Activated naive CD4-positive, alpha-beta T cell treated with anti-CD3 and anti-CD28 coated beads, Interleukin-2, amount 10 ng/mL, durations not matched to agents 7 days and 5 days (primary cell): ENCODE measurements around the gene CFHR4.
"Not testable (repeated sequence)": the region's sequence is repeated elsewhere in the genome, so short reads cannot be mapped to it uniquely, and the experiment has no call there.

Experiments
- CTCF ChIA-PET: fragments of 350-600 bp; sonication (Branson Sonifier 250); formaldehyde crosslinking; loops from one replicate; lab custom pipeline; 2021; ENCODE audit warnings: antibody characterized with exemption; lab: Charles Lee
- DNase-seq: peaks from one replicate; pipeline ENCODE4 v3.0.0-alpha.2; 2020
- H3K27ac Mint-ChIP-seq: one replicate; pipeline ENCODE4 v1.8.0; 2021; ENCODE audit warnings: mild to moderate bottlenecking, moderate library complexity, mixed read lengths
- H3K27me3 Mint-ChIP-seq: one replicate; pipeline ENCODE4 v1.8.0; 2021; ENCODE audit warnings: mild to moderate bottlenecking, mixed read lengths
- H3K36me3 Mint-ChIP-seq: one replicate; pipeline ENCODE4 v1.8.0; 2021; ENCODE audit warnings: mixed read lengths
- H3K4me1 Mint-ChIP-seq: one replicate; pipeline ENCODE4 v1.8.0; 2021; ENCODE audit warnings: mixed read lengths
- H3K4me3 Mint-ChIP-seq: one replicate; pipeline ENCODE4 v1.8.0; 2021; ENCODE audit warnings: mild to moderate bottlenecking, moderate library complexity, mixed read lengths
- H3K9me3 Mint-ChIP-seq: one replicate; pipeline ENCODE4 v1.8.0; 2021; ENCODE audit warnings: mixed read lengths

Gene CFHR4

DNA sequence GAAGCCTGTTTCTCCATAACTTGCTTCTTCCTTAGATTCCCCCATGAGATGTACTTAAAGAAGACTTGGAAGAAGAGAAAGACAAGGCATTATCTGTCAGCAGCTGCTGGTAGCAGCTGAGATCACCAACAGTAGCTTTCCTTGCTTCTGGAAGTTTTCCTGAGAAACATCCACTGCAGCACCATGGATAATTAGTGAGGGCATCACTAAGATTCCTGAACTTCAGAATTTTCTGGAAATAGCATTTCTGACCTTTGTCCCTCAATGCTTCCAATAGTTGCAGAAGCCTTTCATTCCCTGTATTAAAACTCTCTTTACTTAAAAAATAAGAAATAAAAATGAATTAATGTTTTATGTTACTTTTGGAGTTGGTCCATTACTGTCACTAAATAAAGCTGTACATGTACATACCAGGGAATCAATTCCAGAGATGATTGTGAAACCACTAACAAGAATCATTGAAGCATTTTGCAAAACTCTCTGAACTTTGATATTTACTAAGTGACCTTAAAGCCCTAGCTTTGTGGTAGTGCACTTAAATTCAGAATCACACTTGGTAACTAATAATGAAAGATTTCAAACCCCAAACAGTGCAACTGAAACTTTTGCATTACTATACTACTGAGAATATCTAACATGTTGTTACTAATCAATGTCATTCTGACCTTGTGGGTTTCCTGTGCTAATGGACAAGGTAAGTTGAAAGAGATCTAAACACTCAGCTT lies at the start of gene CFHR4:
CFHR4 (plus strand) TSS at position 538 of the 725 bp plus-strand sequence; CDS start at position 637, 99 bp downstream.
- no peaks in the 10 kb centered on the region for H3K9me3 Mint-ChIP-seq
- no peaks in the 10 kb centered on the region for H3K27me3 Mint-ChIP-seq
- no peak for DNase-seq
- no peak within 1 kb of the TSS for H3K27ac Mint-ChIP-seq
- no peaks in the 10 kb centered on the region for H3K4me1 Mint-ChIP-seq
- no peak within 1 kb of the TSS for H3K4me3 Mint-ChIP-seq
- CTCF ChIA-PET, result no interaction called here
- no peaks in the 10 kb centered on the region for H3K36me3 Mint-ChIP-seq

- H3K9me3 Mint-ChIP-seq, H3K36me3 Mint-ChIP-seq, CTCF ChIA-PET, H3K27ac Mint-ChIP-seq, H3K4me3 Mint-ChIP-seq, H3K4me1 Mint-ChIP-seq, H3K27me3 Mint-ChIP-seq, DNase-seq: not testable (repeated sequence)
These were observed 38.0 kb upstream of the CFHR4 start for GRCh38 chr1:196849613-196850492.

GRCh38 chr1:196856053-196856452 lies 31.8 kb upstream of the CFHR4 start:
- CTCF ChIA-PET, result no interaction called here
- DNase-seq, result no peak
- Mint-ChIP-seq H3K9me3 (no peaks in the 10 kb centered on the region), H3K27me3 (no peaks in the 10 kb centered on the region), H3K4me1 (no peaks in the 10 kb centered on the region), H3K4me3 (no peak overlapping the region), H3K27ac (no peak overlapping the region), H3K36me3 (no peaks in the 10 kb centered on the region)

DNA sequence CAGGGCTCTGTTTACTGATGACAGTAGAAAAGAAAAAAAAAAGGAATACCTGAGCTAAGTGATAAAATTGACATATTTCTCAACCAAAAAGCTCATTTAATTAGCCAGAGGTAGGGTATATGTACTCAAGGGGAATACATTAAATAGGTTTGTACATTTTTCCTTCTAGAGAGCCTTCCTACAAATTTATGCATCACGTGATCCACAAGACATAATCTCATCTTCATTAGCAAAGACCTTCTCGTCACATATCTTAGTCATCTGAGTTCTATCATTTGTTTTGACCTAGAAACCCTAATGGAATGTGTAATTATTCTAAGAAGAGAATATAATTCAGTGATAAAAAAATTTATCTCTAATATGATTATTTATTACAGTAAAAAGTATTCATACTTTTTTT lies 30.7 kb upstream of the CFHR4 start:
- H3K36me3 Mint-ChIP-seq, result no peaks in the 10 kb centered on the region
- CTCF ChIA-PET, result no interaction called here
- no peak overlapping the region for H3K4me3 Mint-ChIP-seq
- no peaks in the 10 kb centered on the region for H3K4me1 Mint-ChIP-seq
- no peak overlapping the region for H3K27ac Mint-ChIP-seq
- no peak for DNase-seq
- H3K27me3 Mint-ChIP-seq, result no peaks in the 10 kb centered on the region
- H3K9me3 Mint-ChIP-seq, result no peaks in the 10 kb centered on the region

DNA sequence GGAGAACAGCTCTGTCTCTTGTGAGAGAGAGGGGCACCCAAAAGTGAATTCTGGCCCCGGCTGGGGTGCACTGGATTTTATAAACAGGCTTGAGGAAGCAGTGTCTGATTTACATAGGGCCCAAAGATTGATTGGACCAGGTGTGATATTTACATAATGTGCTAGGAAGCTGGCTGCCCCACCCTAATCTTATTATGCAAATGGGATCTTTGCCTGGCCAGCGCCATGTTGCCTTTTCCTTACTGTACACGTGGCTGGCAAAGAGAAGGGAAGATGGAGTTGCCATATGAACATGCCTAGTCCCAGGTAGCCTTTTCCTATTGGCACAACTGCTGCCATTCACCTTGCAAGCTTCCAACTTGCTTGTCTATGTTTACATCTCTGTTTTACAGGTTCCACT lies 29.0 kb upstream of the CFHR4 start:
- Mint-ChIP-seq H3K36me3 (no peaks in the 10 kb centered on the region), H3K4me3 (no peak overlapping the region), H3K27ac (no peak overlapping the region), H3K4me1 (no peaks in the 10 kb centered on the region), H3K9me3 (peaks cover 2% of the 10 kb centered on the region), H3K27me3 (no peaks in the 10 kb centered on the region)
- no peak for DNase-seq
- CTCF ChIA-PET, result no interaction called here

- no peaks in the 10 kb centered on the region for H3K4me1 Mint-ChIP-seq
- CTCF ChIA-PET, result no interaction called here
- H3K27ac Mint-ChIP-seq, result no peak overlapping the region
- no peaks in the 10 kb centered on the region for H3K27me3 Mint-ChIP-seq
- H3K36me3 Mint-ChIP-seq, result no peaks in the 10 kb centered on the region
- no peak for DNase-seq
- H3K9me3 Mint-ChIP-seq, result peaks cover 2% of the 10 kb centered on the region
- no peak overlapping the region for H3K4me3 Mint-ChIP-seq
These were observed 27.4 kb upstream of the CFHR4 start for GRCh38 chr1:196860323-196860884.

DNA sequence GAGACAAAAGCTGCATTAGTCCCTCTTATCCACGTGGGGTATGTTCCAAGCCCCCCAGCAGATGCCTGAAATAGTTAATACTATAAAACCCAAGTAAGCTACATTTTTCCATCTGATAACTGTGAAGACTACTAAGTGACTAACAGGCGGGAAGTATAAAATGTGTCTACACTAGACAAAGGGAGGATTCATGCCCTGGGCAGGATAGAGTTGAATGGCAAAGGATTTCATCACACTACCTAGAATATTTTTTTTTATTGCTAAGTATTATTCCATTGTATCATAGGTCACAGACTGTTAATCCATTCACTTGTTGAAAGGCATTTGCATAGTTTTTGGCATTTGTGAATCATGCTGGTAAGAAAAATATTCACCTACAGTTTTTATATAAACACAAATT lies 26.4 kb upstream of the CFHR4 start:
- H3K27me3 Mint-ChIP-seq, result no peaks in the 10 kb centered on the region
- H3K36me3 Mint-ChIP-seq, result no peaks in the 10 kb centered on the region
- H3K4me3 Mint-ChIP-seq, result no peak overlapping the region
- no peaks in the 10 kb centered on the region for H3K4me1 Mint-ChIP-seq
- peaks cover 2% of the 10 kb centered on the region for H3K9me3 Mint-ChIP-seq
- H3K27ac Mint-ChIP-seq, result no peak overlapping the region
- no peak for DNase-seq
- CTCF ChIA-PET, result no interaction called here

- CTCF ChIA-PET, result no interaction called here
- no peak overlapping the region for H3K27ac Mint-ChIP-seq
- H3K4me3 Mint-ChIP-seq, result no peak overlapping the region
- H3K4me1 Mint-ChIP-seq, result no peaks in the 10 kb centered on the region
- no peaks in the 10 kb centered on the region for H3K36me3 Mint-ChIP-seq
- no peaks in the 10 kb centered on the region for H3K27me3 Mint-ChIP-seq
- H3K9me3 Mint-ChIP-seq, result peaks cover 2% of the 10 kb centered on the region
- DNase-seq, result no peak
These were observed 20.9 kb upstream of the CFHR4 start for GRCh38 chr1:196866974-196867373.

GRCh38 chr1:196873385-196873784 lies 14.5 kb upstream of the CFHR4 start:
- Mint-ChIP-seq H3K27ac (no peak overlapping the region), H3K27me3 (no peaks in the 10 kb centered on the region), H3K9me3 (no peaks in the 10 kb centered on the region), H3K4me1 (no peaks in the 10 kb centered on the region), H3K36me3 (no peaks in the 10 kb centered on the region), H3K4me3 (no peak overlapping the region)
- CTCF ChIA-PET, result no interaction called here
- no peak for DNase-seq

GRCh38 chr1:196875935-196876334 lies 11.9 kb upstream of the CFHR4 start:
- Mint-ChIP-seq H3K4me1 (no peaks in the 10 kb centered on the region), H3K4me3 (no peak overlapping the region), H3K27ac (no peak overlapping the region), H3K27me3 (no peaks in the 10 kb centered on the region), H3K36me3 (no peaks in the 10 kb centered on the region), H3K9me3 (no peaks in the 10 kb centered on the region)
- CTCF ChIA-PET, result no interaction called here
- no peak for DNase-seq

- Mint-ChIP-seq H3K4me1 (no peaks in the 10 kb centered on the region), H3K9me3 (peaks cover 5% of the 10 kb centered on the region), H3K27ac (no peak overlapping the region), H3K27me3 (no peaks in the 10 kb centered on the region), H3K36me3 (no peaks in the 10 kb centered on the region), H3K4me3 (no peak overlapping the region)
- no peak for DNase-seq
- CTCF ChIA-PET, result no interaction called here
These were observed 9.9 kb upstream of the CFHR4 start for GRCh38 chr1:196877964-196878363.

DNA sequence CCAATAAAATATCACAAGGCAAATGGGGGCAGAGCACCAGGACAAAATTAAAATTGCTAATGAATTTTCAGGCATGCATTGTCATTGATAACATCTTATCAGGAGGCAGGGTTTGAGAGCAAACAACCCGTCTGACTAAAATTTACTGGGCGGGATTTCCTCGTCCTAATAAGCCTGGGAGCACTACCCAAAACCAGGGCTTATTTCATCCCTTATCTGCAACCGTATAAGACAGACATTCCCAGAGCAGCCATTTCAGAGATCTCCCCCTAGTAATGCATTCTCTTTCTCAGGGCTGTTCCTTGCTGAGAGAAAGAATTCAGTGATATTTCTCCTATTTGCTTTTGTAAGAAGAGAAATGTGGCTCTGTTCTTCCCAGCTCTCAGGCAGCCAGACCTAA lies 1.3 kb upstream of the CFHR4 start:
- H3K4me1 Mint-ChIP-seq, CTCF ChIA-PET, H3K4me3 Mint-ChIP-seq, DNase-seq, H3K27ac Mint-ChIP-seq, H3K36me3 Mint-ChIP-seq, H3K9me3 Mint-ChIP-seq, H3K27me3 Mint-ChIP-seq: not testable (repeated sequence)

DNA sequence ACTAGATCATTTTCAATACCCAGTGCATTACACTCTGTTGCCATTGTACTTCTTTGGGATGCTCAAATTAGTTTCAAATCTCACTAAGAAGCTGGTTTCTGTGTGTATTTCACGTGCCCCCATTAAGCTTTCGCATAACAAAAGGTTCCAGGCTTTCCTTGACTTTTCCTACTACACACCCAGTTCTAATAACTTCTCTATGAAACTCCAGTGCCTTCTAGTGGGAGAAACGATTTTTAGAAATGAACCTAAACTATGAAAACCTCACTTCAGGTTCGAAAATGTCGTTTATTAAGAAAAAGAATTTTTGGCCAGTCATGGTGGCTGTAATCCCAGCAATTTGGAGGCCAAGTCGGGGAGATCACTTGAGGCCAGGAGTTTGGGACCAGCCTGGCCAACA lies 2.8 kb downstream of the CFHR4 start:
- CTCF ChIA-PET, result no interaction called here
- H3K36me3 Mint-ChIP-seq, result no peaks in the 10 kb centered on the region
- H3K27me3 Mint-ChIP-seq, result no peaks in the 10 kb centered on the region
- H3K4me1 Mint-ChIP-seq, result no peaks in the 10 kb centered on the region
- H3K9me3 Mint-ChIP-seq, result no peaks in the 10 kb centered on the region
- DNase-seq, result no peak
- H3K4me3 Mint-ChIP-seq, result no peak overlapping the region
- H3K27ac Mint-ChIP-seq, result no peak overlapping the region

DNA sequence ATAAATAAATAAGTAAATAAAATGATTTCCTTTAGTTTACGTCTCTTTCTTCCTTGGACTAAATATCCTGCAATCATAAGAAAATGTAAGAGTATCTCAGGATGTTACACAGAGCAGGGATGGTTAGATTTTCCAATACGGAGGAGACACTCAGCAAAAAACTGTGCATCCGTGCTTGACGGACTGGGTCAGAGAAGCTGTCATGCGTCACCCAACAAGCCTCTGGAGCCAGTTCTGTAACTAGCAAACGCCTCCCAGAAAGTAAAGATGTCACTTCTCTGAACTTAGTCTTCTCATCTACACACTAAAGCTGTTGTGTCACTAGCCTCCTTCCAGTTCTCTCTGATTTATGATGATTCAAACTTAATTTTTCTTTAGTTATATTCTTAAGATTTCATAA lies 3.4 kb downstream of the CFHR4 start:
- H3K27me3 Mint-ChIP-seq, result no peaks in the 10 kb centered on the region
- H3K36me3 Mint-ChIP-seq, result no peaks in the 10 kb centered on the region
- DNase-seq, result no peak
- no peaks in the 10 kb centered on the region for H3K4me1 Mint-ChIP-seq
- CTCF ChIA-PET, result no interaction called here
- no peak overlapping the region for H3K27ac Mint-ChIP-seq
- no peaks in the 10 kb centered on the region for H3K9me3 Mint-ChIP-seq
- no peak overlapping the region for H3K4me3 Mint-ChIP-seq

GRCh38 chr1:196896355-196896754 lies 8.5 kb downstream of the CFHR4 start:
- DNase-seq, result no peak
- Mint-ChIP-seq H3K27ac (no peak overlapping the region), H3K36me3 (no peaks in the 10 kb centered on the region), H3K4me1 (no peaks in the 10 kb centered on the region), H3K4me3 (no peak overlapping the region), H3K27me3 (peaks cover 9% of the 10 kb centered on the region), H3K9me3 (no peaks in the 10 kb centered on the region)
- CTCF ChIA-PET, result no interaction called here
